ENCODE results near the gene CDK5RAP2.

- TF ChIP-seq CTCF (conservative IDR thresholded peaks at IDR 0.05 in 1 of 2, IDR thresholded peaks at IDR 0.05 in 1 of 2; ENCODE audit: low read depth in 1 of 2, low read length in 2 of 2) (no peak), EZH2 (IDR thresholded peaks at IDR 0.05; ENCODE audit: low read length, missing control alignments) (no peak)
Measured at GRCh38 chr9:120580051-120580896, at the start of gene CDK5RAP2.

Measured in fibroblast of lung (primary cell).